Activated T-cell treated with anti-CD3 and anti-CD28 coated beads, Interleukin-2, amount 50 U/mL, for 72 hours (primary cell): Measurements from ENCODE around the gene RAB29. TPM values are rescaled to one million over a fixed set of nuclear protein-coding genes. Genes with fewer than 3 reads are reported as not detected.

ENCODE experiments used
- ATAC-seq, 2 donors: fragments of 150-1000 bp; cut with Tn5 transposase; replicated peaks in 1 of 2; 2 replicates each; pipeline ENCODE4 v1.10.0; 2021; ENCODE audit warnings: moderate library complexity in 2 of 2, mild to moderate bottlenecking in 1 of 2
- DNase-seq, 2 donors: peaks; one replicate each; pipeline ENCODE4 v3.0.0; 2021 to 2022; ENCODE audit warnings: mixed read lengths in 1 of 2
- H3K27ac Mint-ChIP-seq: one replicate; pipeline ENCODE4 v1.8.0; 2022; ENCODE audit warnings: mild to moderate bottlenecking, moderate library complexity, mixed read lengths
- H3K27me3 Mint-ChIP-seq: one replicate; pipeline ENCODE4 v1.8.0; 2022; ENCODE audit warnings: low read depth, mixed read lengths
- H3K36me3 Mint-ChIP-seq, 2 donors: one replicate each; pipeline ENCODE4 v1.8.0; 2022; ENCODE audit warnings: mixed read lengths in 2 of 2, mild to moderate bottlenecking in 1 of 2; ENCODE audit not compliant: insufficient read depth in 2 of 2
- H3K4me1 Mint-ChIP-seq: one replicate; pipeline ENCODE4 v1.8.0; 2022; ENCODE audit warnings: low read depth, mixed read lengths
- H3K4me3 Mint-ChIP-seq, 2 donors: one replicate each; pipeline ENCODE4 v1.8.0; 2022; ENCODE audit warnings: mild to moderate bottlenecking in 2 of 2, mixed read lengths in 2 of 2, moderate library complexity in 2 of 2
- H3K9me3 Mint-ChIP-seq, 2 donors: one replicate each; pipeline ENCODE4 v1.8.0; 2022; ENCODE audit warnings: mixed read lengths in 2 of 2
- total RNA-seq, 2 donors: library from RNA; stranded (reverse); gene quantifications; one replicate each; pipeline ENCODE4 v1.2.3, GENCODE V29; 2022

The RAB29 gene
- total RNA-seq, 2 donors from 2014 or later, result 41.5 to 60.5 TPM

DNA sequence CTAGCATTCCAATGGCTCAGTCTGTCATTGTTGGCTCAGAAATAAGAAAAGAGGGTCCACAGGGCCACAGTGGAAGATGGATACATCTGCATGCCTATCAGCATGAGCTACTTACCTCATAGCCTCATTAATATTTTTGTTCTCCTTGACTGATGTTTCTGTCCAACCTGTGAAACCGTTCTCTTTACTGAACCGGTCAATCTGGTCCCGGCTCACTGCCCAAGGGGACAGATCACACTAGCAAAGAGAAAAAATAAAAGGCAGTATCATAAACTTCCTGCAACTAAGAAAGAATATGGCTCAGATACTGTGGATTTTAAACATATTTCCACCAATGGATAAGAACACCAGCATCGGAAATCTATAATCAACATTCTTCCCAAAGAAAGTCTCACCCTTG is 4.7 kb downstream of the RAB29 start:
- Mint-ChIP-seq H3K4me3 (peak overlapping the region in 1 of 2 donors; percentile 12), H3K27me3 (no peaks in the 10 kb centered on the region), H3K27ac (no peak overlapping the region), H3K9me3 (no peaks in the 10 kb centered on the region), H3K4me1 (peaks cover 62% of the 10 kb centered on the region), H3K36me3 (peaks cover 10 to 17% of the 10 kb centered on the region in 2 donors)
- no peak for DNase-seq
- no peak for ATAC-seq

DNA sequence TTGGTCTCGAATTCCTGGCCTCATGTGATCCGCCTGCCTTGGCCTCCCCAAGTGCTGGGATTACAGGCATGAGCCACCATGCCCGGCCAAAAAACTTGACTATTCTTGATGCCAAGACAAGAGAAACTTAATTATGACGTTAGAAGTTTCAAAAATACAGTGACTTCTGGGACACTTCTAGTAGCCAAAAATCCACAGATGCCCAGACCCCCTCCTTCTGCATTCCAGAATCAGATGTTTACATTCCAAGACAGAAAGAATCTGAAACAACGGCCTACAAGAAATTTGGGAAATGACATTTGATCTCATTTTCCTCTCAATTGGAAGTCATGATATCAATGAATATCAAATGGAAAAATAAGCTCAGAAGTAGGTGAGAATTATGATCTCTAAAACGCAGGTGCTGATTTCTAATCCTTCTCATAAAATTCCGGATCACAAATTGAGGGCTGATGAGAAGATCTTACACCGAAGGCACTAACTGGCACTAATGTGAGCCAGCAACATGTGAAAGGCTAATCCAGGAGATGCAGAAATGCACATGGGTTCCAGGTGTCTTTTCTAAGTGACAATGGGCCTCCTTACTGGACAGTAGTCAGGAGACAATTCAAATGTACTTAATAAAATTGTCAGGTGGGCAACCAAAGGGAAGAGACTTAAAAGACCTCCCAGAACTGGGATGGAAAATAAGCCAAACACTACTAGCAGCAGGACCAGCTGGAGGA is 5.5 kb downstream of the RAB29 start:
- H3K4me3 Mint-ChIP-seq, result no peak overlapping the region
- peaks cover 8 to 16% of the 10 kb centered on the region in 2 donors for H3K36me3 Mint-ChIP-seq

DNA sequence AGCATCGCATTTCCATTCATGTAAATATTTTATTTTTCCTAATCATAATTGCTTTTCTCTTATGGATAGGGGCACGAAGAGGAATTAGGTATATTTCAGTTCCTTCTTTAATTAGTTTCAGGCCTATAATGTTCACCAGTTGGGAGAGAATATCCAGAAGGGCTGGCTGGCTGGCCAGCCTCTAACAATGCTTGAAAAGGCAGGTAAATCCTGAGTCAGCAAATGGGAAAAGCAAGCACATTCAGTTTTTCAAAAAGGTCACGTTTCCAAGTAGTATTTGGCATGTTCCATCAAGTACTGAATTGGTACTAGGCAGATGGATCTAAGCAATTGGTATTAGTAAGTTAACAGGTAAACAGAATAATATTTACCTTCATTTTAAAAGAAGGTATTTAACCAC is 8.0 kb downstream of the RAB29 start:
- H3K9me3 Mint-ChIP-seq, result no peaks in the 10 kb centered on the region
- H3K36me3 Mint-ChIP-seq, result peaks cover 5 to 9% of the 10 kb centered on the region in 2 donors
- H3K4me3 Mint-ChIP-seq, result no peak overlapping the region
- DNase-seq (no peak), ATAC-seq (no peak)
- H3K27me3 Mint-ChIP-seq, result no peaks in the 10 kb centered on the region
- H3K27ac Mint-ChIP-seq, result no peak overlapping the region
- H3K4me1 Mint-ChIP-seq, result peaks cover 44% of the 10 kb centered on the region

More for the DNA sequence above, 5.5 kb downstream of the RAB29 start:
- no peak overlapping the region for H3K27ac Mint-ChIP-seq
- no peaks in the 10 kb centered on the region for H3K27me3 Mint-ChIP-seq
- H3K4me1 Mint-ChIP-seq, result peaks cover 58% of the 10 kb centered on the region
- H3K9me3 Mint-ChIP-seq, result no peaks in the 10 kb centered on the region
- no peak for ATAC-seq
- no peak for DNase-seq

DNA sequence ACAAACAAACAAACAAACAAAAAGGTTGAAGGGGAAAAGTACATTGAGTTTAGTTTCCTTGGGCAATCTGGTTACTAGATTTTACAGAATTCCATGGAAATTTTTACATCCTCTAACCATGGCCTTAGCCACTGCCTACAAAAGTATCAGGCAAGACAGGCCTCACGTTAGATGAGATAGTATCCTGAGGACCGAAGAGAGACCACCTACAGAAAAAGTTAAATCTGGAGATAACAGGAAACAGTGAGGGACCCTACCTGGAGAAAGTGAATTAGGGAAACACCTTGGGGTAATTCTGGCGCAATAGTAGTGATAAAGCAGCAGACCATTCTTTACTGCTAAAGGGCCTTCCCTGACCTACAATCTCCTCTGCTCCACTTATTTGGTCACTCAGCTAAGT is 8.7 kb downstream of the RAB29 start:
- no peak for ATAC-seq
- Mint-ChIP-seq H3K36me3 (peaks cover 5 to 9% of the 10 kb centered on the region in 2 donors), H3K27ac (peak overlapping the region; percentile 89)

DNA sequence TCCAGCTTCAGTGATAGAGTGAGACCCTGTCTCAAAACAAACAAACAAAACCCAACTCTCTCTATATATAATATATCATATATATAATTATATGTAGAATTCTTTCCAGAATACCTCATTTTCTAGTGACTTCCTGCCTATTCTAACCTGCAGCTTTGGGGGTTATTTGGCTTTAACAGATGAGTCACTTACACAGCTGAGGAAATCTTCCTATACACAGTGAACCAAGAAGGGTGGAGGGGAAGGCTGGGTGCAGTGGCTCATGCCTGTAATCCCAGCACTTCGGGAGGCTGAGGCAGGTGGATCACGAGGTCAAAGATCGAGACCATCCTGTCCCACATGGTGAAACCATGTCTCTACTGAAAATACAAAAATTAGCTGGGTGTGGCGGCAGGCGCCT is 9.2 kb downstream of the RAB29 start:
- no peak for DNase-seq
- Mint-ChIP-seq H3K9me3 (no peaks in the 10 kb centered on the region), H3K4me1 (peaks cover 32% of the 10 kb centered on the region), H3K27me3 (no peaks in the 10 kb centered on the region), H3K27ac (peak overlapping the region; percentile 89), H3K4me3 (peak overlapping the region in 1 of 2 donors; percentile 46), H3K36me3 (peaks cover 5 to 9% of the 10 kb centered on the region in 2 donors)
- ATAC-seq, result peak in 1 of 2 donors; percentile 47

More for the DNA sequence above, 8.7 kb downstream of the RAB29 start:
- DNase-seq, result no peak
- H3K9me3 Mint-ChIP-seq, result no peaks in the 10 kb centered on the region
- no peaks in the 10 kb centered on the region for H3K27me3 Mint-ChIP-seq
- H3K4me1 Mint-ChIP-seq, result peaks cover 38% of the 10 kb centered on the region
- H3K4me3 Mint-ChIP-seq, result peak overlapping the region in 1 of 2 donors; percentile 46

DNA sequence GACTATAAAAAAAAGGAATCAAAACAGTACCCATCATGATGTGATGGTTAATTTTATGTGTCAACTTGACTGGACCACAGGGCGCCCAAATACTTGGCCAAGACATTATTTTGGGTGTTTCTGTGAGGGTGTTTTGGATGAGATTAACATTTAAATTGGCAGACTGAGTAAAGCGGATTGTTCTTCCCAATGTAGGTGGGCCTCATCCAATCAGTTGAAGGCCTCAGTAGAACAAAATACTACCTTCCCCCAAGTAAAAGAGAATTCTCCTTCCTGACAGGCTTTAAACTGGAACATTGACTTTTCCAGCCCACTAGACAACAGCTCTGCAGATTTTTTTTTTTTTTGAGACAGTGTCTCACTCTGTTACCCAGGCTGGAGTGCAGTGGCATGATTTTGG is 10.7 kb downstream of the RAB29 start:
- DNase-seq (no peak), ATAC-seq (no peak)
- Mint-ChIP-seq H3K4me1 (peaks cover 26% of the 10 kb centered on the region), H3K27me3 (no peaks in the 10 kb centered on the region), H3K27ac (peak overlapping the region; percentile 68), H3K9me3 (no peaks in the 10 kb centered on the region), H3K4me3 (peak overlapping the region in 1 of 2 donors; percentile 22), H3K36me3 (peaks cover 3 to 6% of the 10 kb centered on the region in 2 donors)

DNA sequence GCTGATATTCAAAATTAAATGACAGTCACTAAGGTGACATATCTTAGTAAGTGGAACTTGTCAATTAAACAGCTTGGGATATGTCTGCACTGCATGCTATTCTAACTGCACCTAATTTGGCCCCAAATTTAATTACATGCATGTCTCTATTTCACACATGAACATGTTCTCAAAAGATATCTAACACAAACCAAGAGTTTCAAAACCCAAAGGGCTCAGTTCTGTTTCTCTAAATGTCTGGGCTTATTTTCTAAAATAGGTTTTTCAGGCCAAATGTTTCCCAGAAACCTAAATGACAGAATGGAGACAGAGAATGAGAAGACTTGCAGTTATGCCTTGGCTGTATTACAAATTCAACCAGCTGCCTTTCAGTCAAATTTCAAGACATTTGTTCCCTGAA is 11.3 kb downstream of the RAB29 start:
- Mint-ChIP-seq H3K36me3 (peaks cover under 1 to 6% of the 10 kb centered on the region in 2 donors), H3K4me3 (no peak overlapping the region), H3K4me1 (peaks cover 26% of the 10 kb centered on the region), H3K27ac (peak overlapping the region; percentile 68), H3K9me3 (no peaks in the 10 kb centered on the region), H3K27me3 (no peaks in the 10 kb centered on the region)
- no peak for DNase-seq
- ATAC-seq, result peak; percentile 58 to 64

DNA sequence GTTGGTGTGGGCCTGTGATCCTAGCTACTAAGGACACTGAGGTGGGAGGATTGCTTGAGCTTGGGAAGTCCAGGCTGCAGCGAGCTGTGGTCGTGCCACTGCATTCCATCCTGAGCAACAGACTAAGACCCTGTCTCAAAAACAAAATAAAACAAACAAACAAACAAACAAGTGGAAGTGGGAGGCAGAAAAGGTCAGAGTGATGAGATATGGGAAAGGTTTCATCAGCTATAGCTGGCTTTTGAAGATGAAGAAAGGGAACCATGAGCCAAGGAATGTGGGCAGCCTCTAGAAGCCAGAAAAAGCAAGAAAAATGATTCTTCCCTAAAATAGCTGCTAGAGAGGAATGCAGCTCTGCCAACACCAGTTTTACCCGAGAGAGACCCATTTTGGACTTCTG is 14.7 kb downstream of the RAB29 start:
- no peaks in the 10 kb centered on the region for H3K9me3 Mint-ChIP-seq
- DNase-seq (no peak), ATAC-seq (no peak)
- H3K36me3 Mint-ChIP-seq, result no peaks in the 10 kb centered on the region
- H3K27me3 Mint-ChIP-seq, result no peaks in the 10 kb centered on the region
- peaks cover 11% of the 10 kb centered on the region for H3K4me1 Mint-ChIP-seq
- H3K4me3 Mint-ChIP-seq, result no peak overlapping the region
- no peak overlapping the region for H3K27ac Mint-ChIP-seq

DNA sequence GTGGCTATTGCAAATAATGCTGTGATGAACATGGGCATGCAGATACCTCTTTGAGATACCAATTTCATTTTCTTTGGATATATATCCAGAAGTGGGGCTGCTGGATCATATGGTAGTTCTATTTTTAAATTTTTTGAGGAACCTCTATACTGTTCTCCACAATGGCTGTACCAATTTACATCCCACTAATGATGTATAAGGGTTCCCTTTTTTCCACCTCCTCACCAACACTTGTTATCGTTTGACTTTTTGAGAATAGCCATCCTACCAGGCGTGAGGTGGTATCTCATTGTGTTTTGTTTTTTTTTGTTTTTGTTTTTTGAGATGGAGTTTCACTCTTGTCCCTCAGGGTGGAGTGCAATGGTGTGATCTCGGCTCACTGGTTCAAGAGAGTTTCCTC is 18.7 kb downstream of the RAB29 start:
- DNase-seq, result no peak
- Mint-ChIP-seq H3K4me3 (no peak overlapping the region), H3K4me1 (no peaks in the 10 kb centered on the region), H3K9me3 (no peaks in the 10 kb centered on the region), H3K27me3 (no peaks in the 10 kb centered on the region), H3K27ac (no peak overlapping the region), H3K36me3 (no peaks in the 10 kb centered on the region)
- ATAC-seq, result no peak

DNA sequence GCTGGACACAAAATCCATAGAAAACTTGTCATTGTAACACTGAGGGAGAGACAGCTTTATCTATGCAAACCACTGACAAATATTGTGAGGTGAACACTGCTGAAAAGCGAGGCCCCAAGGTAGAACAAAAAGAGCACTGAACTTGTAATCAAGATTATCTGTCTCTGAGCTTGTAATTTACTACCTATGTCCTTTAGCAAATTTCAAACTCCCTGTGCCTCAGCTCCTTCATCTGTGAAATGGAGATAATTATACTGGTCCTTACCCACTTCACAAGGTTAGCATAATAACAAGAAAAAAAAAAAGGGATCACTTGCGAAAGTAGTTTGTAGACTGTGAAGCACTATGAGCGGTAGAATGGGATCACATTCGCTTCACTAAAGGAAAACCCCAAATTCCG is 20.4 kb downstream of the RAB29 start:
- DNase-seq, result no peak
- Mint-ChIP-seq H3K36me3 (peaks cover 2 to 3% of the 10 kb centered on the region in 2 donors), H3K9me3 (no peaks in the 10 kb centered on the region), H3K27me3 (no peaks in the 10 kb centered on the region), H3K27ac (no peak overlapping the region), H3K4me3 (no peak overlapping the region), H3K4me1 (peaks cover 9% of the 10 kb centered on the region)
- no peak for ATAC-seq

DNA sequence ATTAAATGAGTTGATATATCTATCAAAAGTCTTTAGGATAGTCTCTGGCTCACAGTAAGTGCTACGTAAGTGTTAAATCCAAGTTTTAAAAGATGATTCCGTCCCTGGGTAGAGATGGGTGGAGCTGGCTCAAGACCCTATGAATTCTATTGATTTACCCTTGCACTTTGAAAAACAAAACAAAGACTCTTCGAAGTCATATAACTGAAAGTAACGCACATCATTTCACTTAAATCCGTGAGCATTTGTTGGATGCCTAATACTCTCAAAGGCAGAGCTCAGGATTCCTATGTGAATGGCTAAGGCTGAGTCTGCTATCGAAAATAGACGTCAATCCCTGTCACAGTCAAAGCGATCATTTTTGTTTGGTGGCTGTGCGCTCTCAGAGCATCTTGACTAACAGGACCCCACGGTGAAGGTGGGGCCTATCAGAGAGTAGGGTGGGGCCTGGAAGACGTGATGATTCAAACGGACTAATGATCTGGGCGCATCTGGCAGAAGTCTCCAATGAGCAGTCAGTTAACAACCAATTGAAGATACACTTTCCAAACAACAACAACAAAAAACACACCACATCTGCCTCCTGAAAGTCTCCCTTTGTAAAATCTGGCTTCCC is 24.1 kb downstream of the RAB29 start:
- Mint-ChIP-seq H3K4me1 (peaks cover 37% of the 10 kb centered on the region), H3K27ac (peak overlapping the region; percentile 89), H3K36me3 (peaks cover 7 to 16% of the 10 kb centered on the region in 2 donors), H3K4me3 (peak overlapping the region; percentile 83 to 88), H3K9me3 (no peaks in the 10 kb centered on the region), H3K27me3 (no peaks in the 10 kb centered on the region)
- no peak for DNase-seq
- ATAC-seq, result no peak

DNA sequence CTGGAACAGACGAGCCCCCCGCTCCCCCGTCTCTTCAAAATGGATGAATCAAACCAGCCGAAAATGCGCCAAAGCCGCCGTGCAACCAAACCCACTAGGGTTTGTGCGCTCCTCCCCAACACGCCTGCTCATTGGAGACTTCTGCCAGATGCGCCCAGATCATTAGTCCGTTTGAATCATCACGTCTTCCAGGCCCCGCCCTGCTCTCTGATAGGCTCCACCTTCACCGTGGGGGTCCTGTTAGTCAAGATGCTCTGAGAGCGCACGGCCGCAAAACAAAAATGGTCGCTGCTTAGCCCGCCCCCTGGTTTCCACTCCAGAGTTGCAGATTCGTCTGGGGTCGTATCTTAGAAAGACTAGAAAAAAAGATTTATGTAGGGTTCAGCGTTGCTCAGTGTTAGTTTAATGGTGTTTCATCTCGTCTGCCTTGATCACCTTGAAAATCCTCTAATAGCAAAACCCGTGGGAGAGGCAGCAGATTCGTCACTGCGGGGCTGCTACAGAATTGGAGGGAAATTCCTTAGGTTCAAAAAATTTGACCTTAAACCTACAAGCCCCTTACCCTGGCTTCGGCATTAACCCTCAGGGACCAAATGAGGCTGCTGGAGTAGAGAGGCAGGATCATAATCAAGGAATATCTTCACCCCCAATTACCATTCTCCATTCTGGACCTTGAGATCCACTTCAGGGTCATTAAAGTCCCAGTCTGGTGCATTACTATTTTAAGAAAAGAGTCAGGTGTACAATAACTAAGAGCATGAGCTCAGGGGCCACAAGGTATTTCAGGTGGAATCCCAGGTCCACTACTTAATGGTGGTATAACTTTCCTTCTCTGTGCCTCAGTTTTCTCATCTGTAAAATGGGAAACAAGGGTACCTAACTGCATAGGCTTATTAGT is 24.9 kb downstream of the RAB29 start, which contains the start of gene NUCKS1:
Gene NUCKS1, minus strand, starts transcription at position 45 of the 898 bp plus-strand sequence. CDS start 209 bp downstream, outside the sequence.
- H3K4me3 Mint-ChIP-seq, result peak within 1 kb of the TSS; percentile 94 to 97
- H3K9me3 Mint-ChIP-seq, result no peaks in the 10 kb centered on the region
- ATAC-seq (peak; percentile 82 to 84), DNase-seq (peak; percentile 95 to 98)
- peak within 1 kb of the TSS; percentile 97 for H3K27ac Mint-ChIP-seq
- H3K4me1 Mint-ChIP-seq, result peaks cover 41% of the 10 kb centered on the region
- no peaks in the 10 kb centered on the region for H3K27me3 Mint-ChIP-seq
- H3K36me3 Mint-ChIP-seq, result peaks cover 7 to 17% of the 10 kb centered on the region in 2 donors
